Uterus (tissue), 2 donors: ENCODE measurements around the gene ARHGEF17.

Source experiments
- POLR2A ChIP-seq, 2 donors: fragments of 450-650 bp; IDR thresholded peaks; one replicate each; pipeline ENCODE4 v1.6.1; 2016; ENCODE audit warnings: antibody characterized with exemption in 2 of 2, mild to moderate bottlenecking in 1 of 2, moderate library complexity in 1 of 2
- TF ChIP-seq, protein P1 (sequence below), 4 experiments: fragments of 200-600 bp in 2 of 4; fragments of 450-650 bp in 2 of 4; sonication (generic) in 2 of 4; IDR thresholded peaks; one replicate each; pipeline ENCODE4 v1.5.1; 2016 to 2019; ENCODE audit warnings: antibody characterized with exemption in 4 of 4, mild to moderate bottlenecking in 2 of 4, moderate library complexity in 1 of 4

DNA sequence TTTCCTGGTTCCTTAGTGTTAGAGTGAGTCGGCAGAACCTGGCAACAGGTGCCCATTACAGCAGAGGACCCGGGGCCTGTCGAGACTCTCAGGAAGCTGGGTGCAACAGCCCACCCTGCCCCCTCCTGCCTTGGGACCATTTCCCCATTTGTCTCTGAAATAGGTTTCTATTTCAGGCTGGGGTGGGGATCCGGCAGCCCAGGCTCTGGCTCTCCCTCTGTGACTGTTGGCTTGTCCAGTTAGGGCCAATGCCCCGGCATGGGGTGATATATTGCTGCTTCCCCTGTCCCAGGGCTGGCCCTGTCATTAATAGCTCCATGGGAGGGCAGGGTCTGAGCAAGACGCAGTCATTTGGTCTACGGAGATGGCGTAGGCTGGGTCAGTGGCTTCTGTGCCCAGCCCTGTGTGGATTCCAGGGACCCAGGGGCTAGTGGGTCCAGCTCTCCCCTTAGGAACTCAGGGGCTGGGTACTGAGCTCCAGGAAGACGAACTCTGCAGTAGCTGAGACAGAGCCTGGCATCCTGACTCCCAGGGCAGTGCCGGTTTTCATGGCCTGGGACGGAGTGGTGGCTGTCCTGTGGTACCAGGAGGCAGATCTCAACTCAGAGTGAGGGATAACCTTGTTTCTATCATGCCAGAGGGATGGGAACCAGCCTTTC, 33.2 kb upstream of the ARHGEF17 start:
- TF ChIP-seq POLR2A (IDR thresholded peaks at IDR 0.05) = no peak
- TF ChIP-seq, protein P1, sequence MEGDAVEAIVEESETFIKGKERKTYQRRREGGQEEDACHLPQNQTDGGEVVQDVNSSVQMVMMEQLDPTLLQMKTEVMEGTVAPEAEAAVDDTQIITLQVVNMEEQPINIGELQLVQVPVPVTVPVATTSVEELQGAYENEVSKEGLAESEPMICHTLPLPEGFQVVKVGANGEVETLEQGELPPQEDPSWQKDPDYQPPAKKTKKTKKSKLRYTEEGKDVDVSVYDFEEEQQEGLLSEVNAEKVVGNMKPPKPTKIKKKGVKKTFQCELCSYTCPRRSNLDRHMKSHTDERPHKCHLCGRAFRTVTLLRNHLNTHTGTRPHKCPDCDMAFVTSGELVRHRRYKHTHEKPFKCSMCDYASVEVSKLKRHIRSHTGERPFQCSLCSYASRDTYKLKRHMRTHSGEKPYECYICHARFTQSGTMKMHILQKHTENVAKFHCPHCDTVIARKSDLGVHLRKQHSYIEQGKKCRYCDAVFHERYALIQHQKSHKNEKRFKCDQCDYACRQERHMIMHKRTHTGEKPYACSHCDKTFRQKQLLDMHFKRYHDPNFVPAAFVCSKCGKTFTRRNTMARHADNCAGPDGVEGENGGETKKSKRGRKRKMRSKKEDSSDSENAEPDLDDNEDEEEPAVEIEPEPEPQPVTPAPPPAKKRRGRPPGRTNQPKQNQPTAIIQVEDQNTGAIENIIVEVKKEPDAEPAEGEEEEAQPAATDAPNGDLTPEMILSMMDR (IDR thresholded peaks at IDR 0.05) = no peak
